Stimulated activated naive CD8-positive, alpha-beta T cell treated with anti-CD3 and anti-CD28 coated beads, Interleukin-15, Interleukin-2, amounts not matched to agents 100 ng/mL and 50 ng/mL, for 24 hours (primary cell): Measurements from ENCODE around the gene ACYP2.
"Not testable (repeated sequence)": the region's sequence is repeated elsewhere in the genome, so short reads cannot be mapped to it uniquely, and the experiment has no call there.

Source experiments
- H3K27ac Mint-ChIP-seq: one replicate; pipeline ENCODE4 v1.8.0; 2021; ENCODE audit warnings: mild to moderate bottlenecking, mixed read lengths
- H3K27me3 Mint-ChIP-seq: one replicate; pipeline ENCODE4 v1.8.0; 2021; ENCODE audit warnings: mixed read lengths
- H3K36me3 Mint-ChIP-seq: one replicate; pipeline ENCODE4 v1.8.0; 2021; ENCODE audit warnings: low read depth, mixed read lengths
- H3K4me1 Mint-ChIP-seq: one replicate; pipeline ENCODE4 v1.8.0; 2021; ENCODE audit warnings: low read depth, mixed read lengths
- H3K4me3 Mint-ChIP-seq: one replicate; pipeline ENCODE4 v1.8.0; 2021; ENCODE audit warnings: mild to moderate bottlenecking, mixed read lengths
- H3K9me3 Mint-ChIP-seq: one replicate; pipeline ENCODE4 v1.8.0; 2021; ENCODE audit warnings: mixed read lengths

Gene ACYP2

DNA sequence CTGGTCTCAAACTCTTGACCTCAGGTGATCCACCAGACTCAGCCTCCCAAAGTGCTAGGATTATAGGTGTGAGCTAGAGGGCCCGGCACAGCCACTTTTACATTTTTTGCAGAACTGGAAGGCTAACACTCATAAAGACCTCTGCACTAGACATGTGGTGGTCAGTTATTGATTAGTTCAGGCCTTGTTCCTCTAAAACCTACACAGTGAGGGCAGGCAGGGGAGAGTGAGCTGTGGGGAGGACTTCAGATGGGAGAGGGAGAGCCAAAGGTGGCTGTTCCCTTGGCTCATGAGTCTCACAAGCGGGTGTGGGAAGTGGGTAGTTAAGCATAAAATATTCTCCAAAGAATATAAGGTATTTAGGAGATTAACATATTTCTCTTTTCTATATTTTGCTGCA, 29.3 kb upstream of the ACYP2 start:
- Mint-ChIP-seq H3K9me3 (no peaks in the 10 kb centered on the region), H3K4me3 (no peak overlapping the region), H3K27ac (no peak overlapping the region), H3K36me3 (no peaks in the 10 kb centered on the region), H3K4me1 (peaks cover 13% of the 10 kb centered on the region), H3K27me3 (no peaks in the 10 kb centered on the region)

DNA sequence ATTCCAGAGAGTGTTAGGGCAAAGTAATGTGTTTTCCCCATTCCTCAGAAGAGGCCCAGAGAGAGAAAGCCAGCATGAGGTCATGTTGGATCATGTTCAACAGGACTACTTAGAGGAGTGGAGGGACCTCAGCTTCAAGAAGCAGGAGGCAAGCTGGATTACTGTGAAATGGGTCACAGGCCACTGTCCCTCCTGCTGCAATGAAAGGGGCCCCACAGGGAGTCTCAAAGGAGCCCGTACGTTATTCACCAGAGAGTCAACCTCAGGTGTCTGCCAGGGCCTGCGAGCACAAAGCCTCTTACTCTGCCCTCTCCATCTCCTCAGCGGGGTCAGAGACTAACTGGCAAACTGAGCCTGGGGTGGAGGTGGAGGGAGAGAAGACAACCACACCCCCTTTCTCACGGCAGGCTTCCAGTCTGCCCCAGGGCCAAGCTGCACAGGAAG, 27.2 kb upstream of the ACYP2 start:
- Mint-ChIP-seq H3K36me3 (no peaks in the 10 kb centered on the region), H3K9me3 (no peaks in the 10 kb centered on the region), H3K4me1 (peaks cover 21% of the 10 kb centered on the region), H3K27ac (no peak overlapping the region), H3K4me3 (no peak overlapping the region), H3K27me3 (no peaks in the 10 kb centered on the region)

GRCh38 chr2:54088719-54089118, 26.7 kb upstream of the ACYP2 start:
- no peaks in the 10 kb centered on the region for H3K27me3 Mint-ChIP-seq
- H3K4me1 Mint-ChIP-seq = peaks cover 23% of the 10 kb centered on the region
- H3K27ac Mint-ChIP-seq = no peak overlapping the region

DNA sequence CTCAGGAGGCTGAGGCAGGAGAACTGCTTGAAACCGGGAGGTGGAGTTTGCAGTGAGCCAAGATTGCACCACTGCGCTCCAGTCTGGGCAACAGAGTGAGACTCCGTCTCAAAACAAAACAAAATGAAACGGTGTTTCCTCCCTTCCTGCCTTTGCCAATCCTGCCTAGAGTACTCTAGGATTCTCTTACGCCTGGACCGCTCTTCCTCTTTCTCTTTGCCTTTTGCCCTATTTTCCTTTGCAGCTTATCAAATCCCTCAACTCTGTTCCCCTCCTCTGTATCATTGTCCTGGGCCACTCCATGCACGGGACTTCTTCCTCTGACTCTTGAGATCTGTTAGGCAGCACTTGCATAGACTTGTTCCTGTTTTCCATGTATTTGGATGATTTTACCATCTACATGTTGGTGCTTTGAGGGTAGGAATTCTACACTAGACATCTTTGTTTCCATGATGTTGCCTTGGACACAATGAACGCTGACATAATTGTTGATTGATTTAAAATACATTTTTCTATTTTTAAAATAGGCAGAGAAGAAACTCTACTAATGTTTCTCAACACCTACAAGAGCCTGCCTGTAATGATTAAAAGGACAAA, 24.8 kb upstream of the ACYP2 start:
- H3K4me1 Mint-ChIP-seq = peaks cover 21% of the 10 kb centered on the region
- no peak overlapping the region for H3K27ac Mint-ChIP-seq
- peaks cover 4% of the 10 kb centered on the region for H3K36me3 Mint-ChIP-seq
- H3K9me3 Mint-ChIP-seq = no peaks in the 10 kb centered on the region
- no peak overlapping the region for H3K4me3 Mint-ChIP-seq
- no peaks in the 10 kb centered on the region for H3K27me3 Mint-ChIP-seq

More at GRCh38 chr2:54088719-54089118, 26.7 kb upstream of the ACYP2 start:
- H3K4me3 Mint-ChIP-seq = no peak overlapping the region
- no peaks in the 10 kb centered on the region for H3K9me3 Mint-ChIP-seq
- H3K36me3 Mint-ChIP-seq = no peaks in the 10 kb centered on the region

DNA sequence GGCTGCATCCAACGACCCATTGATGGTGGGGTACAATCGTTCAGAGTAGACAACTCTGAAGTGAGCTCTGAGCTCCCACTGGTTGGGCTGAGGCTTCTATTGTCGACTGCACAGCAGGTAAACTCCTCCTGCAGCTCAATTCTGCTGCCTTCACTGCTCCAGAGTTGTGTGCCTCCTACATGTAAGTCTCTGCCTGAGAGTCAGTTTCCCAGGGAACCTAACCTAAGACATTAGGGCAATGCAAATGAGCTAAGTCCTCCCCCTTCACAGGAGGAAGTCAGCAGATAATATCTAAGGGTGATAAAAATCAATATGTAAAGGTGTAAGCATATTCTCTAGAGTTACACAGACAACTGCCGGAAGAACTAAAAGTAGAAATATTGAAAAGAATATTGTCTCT, 22.5 kb upstream of the ACYP2 start:
- H3K36me3 Mint-ChIP-seq = peaks cover 4% of the 10 kb centered on the region
- no peak overlapping the region for H3K27ac Mint-ChIP-seq
- H3K4me3 Mint-ChIP-seq = no peak overlapping the region
- H3K4me1 Mint-ChIP-seq = peaks cover 26% of the 10 kb centered on the region
- no peaks in the 10 kb centered on the region for H3K27me3 Mint-ChIP-seq
- H3K9me3 Mint-ChIP-seq = no peaks in the 10 kb centered on the region

GRCh38 chr2:54095406-54095805, 20.0 kb upstream of the ACYP2 start:
- H3K4me3 Mint-ChIP-seq, H3K9me3 Mint-ChIP-seq, H3K36me3 Mint-ChIP-seq, H3K27ac Mint-ChIP-seq, H3K27me3 Mint-ChIP-seq: not testable (repeated sequence)
- H3K4me1 Mint-ChIP-seq = peaks cover 33% of the 10 kb centered on the region

DNA sequence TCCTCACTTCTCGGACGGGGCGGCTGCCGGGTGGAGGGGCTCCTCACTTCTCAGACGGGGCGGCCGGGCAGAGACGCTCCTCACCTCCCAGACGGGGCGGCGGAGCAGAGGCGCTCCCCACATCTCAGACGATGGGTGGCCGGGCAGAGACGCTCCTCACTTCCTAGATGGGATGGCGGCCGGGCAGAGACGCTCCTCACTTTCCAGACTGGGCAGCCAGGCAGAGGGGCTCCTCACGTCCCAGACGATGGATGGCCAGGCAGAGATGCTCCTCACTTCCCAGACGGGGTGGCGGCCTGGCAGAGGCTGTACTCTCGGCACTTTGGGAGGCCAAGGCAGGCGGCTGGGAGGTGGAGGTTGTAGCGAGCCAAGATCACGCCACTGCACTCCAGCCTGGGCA, 19.3 kb upstream of the ACYP2 start:
- not testable (repeated sequence) for H3K9me3 Mint-ChIP-seq, H3K4me3 Mint-ChIP-seq, H3K27me3 Mint-ChIP-seq, H3K27ac Mint-ChIP-seq, H3K36me3 Mint-ChIP-seq
- peaks cover 36% of the 10 kb centered on the region for H3K4me1 Mint-ChIP-seq

DNA sequence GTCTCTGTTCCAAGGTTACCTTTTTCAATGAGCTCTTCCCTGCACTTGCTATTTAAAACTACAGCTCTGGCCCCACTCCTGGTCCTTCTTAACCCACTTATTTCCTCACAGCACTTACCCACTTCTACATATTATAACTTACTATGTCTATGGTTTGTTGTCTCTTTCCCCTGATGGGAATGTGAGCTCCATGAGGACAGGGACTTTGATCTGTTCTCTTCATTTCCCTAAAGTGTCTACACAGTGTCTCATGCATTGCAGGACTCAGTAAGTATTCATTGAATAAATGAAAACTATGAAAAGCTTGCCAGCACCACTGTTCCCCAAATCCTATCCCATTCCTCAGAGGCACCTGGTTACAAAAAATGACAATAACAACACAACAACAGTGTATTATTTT, 18.3 kb upstream of the ACYP2 start:
- Mint-ChIP-seq H3K4me1 (peaks cover 31% of the 10 kb centered on the region), H3K36me3 (peaks cover 4% of the 10 kb centered on the region), H3K27ac (no peak overlapping the region), H3K4me3 (no peak overlapping the region), H3K9me3 (no peaks in the 10 kb centered on the region), H3K27me3 (no peaks in the 10 kb centered on the region)

DNA sequence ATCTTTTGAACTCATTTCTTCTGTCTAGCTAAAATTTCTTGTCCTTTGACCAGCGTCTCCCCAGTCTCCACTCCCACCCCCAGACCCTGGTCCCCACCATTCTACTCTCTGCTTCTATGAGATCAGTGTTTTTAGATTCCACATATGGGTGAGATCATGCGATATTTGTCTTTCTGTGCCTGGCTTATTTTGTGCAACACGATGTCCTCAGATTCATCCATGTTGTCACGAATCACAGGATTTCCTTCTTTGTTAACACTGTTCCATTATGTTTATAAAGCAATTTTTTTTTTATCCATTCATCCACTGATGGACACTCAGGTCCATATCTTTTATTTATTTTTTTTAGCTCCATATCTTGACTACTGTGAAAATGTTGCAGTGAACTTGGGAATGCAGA, 16.0 kb upstream of the ACYP2 start:
- H3K27ac Mint-ChIP-seq = no peak overlapping the region

GRCh38 chr2:54099829-54100585, 15.4 kb upstream of the ACYP2 start:
- no peak overlapping the region for H3K4me3 Mint-ChIP-seq
- no peaks in the 10 kb centered on the region for H3K36me3 Mint-ChIP-seq
- H3K9me3 Mint-ChIP-seq = no peaks in the 10 kb centered on the region
- peaks cover 30% of the 10 kb centered on the region for H3K4me1 Mint-ChIP-seq
- H3K27ac Mint-ChIP-seq = no peak overlapping the region
- H3K27me3 Mint-ChIP-seq = no peaks in the 10 kb centered on the region

More for the DNA sequence above, 16.0 kb upstream of the ACYP2 start:
- H3K9me3 Mint-ChIP-seq = no peaks in the 10 kb centered on the region
- H3K4me3 Mint-ChIP-seq = no peak overlapping the region
- H3K36me3 Mint-ChIP-seq = no peaks in the 10 kb centered on the region
- no peaks in the 10 kb centered on the region for H3K27me3 Mint-ChIP-seq
- peaks cover 30% of the 10 kb centered on the region for H3K4me1 Mint-ChIP-seq

GRCh38 chr2:54100772-54101171, 14.6 kb upstream of the ACYP2 start:
- Mint-ChIP-seq H3K36me3 (no peaks in the 10 kb centered on the region), H3K9me3 (no peaks in the 10 kb centered on the region), H3K4me1 (peaks cover 30% of the 10 kb centered on the region), H3K27me3 (no peaks in the 10 kb centered on the region), H3K4me3 (no peak overlapping the region), H3K27ac (no peak overlapping the region)

GRCh38 chr2:54103454-54104314, 11.7 kb upstream of the ACYP2 start:
- Mint-ChIP-seq H3K4me1 (peaks cover 24% of the 10 kb centered on the region), H3K27ac (no peak overlapping the region), H3K36me3 (no peaks in the 10 kb centered on the region), H3K27me3 (no peaks in the 10 kb centered on the region), H3K9me3 (no peaks in the 10 kb centered on the region), H3K4me3 (no peak overlapping the region)

- H3K4me3 Mint-ChIP-seq = no peak overlapping the region
- no peaks in the 10 kb centered on the region for H3K36me3 Mint-ChIP-seq
- no peaks in the 10 kb centered on the region for H3K9me3 Mint-ChIP-seq
These were observed 8.6 kb upstream of the ACYP2 start for GRCh38 chr2:54106631-54107454.

GRCh38 chr2:54107455-54107764, 8.0 kb upstream of the ACYP2 start:
- H3K27ac Mint-ChIP-seq = no peak overlapping the region
- no peak overlapping the region for H3K4me3 Mint-ChIP-seq
- H3K36me3 Mint-ChIP-seq = no peaks in the 10 kb centered on the region
- peaks cover 15% of the 10 kb centered on the region for H3K4me1 Mint-ChIP-seq
- H3K9me3 Mint-ChIP-seq = no peaks in the 10 kb centered on the region
- no peaks in the 10 kb centered on the region for H3K27me3 Mint-ChIP-seq

More at GRCh38 chr2:54106631-54107454, 8.6 kb upstream of the ACYP2 start:
- Mint-ChIP-seq H3K27me3 (no peaks in the 10 kb centered on the region), H3K4me1 (peaks cover 15% of the 10 kb centered on the region), H3K27ac (no peak overlapping the region)
